Neural cell (in vitro differentiated cells): ENCODE measurements around the gene PCCA. TPM values are rescaled to one million over a fixed set of nuclear protein-coding genes. Genes with fewer than 3 reads are reported as not detected.

Experiments
- H2AFZ ChIP-seq: fragments of 200-600, 300-800 bp; sonication (generic), shearing (Covaris generic); 2 replicates; pipeline ENCODE4 v1.6.0; 2014; ENCODE audit warnings: low read depth, mild to moderate bottlenecking, antibody characterized with exemption, low read length, moderate library complexity
- H3F3A ChIP-seq: fragments of 200-600 bp; shearing (Covaris generic); 2 replicates; pipeline ENCODE4 v1.6.1; 2016; ENCODE audit warnings: mild to moderate bottlenecking, moderate library complexity, mixed read lengths, antibody characterized with exemption, low read length; ENCODE audit not compliant: insufficient read depth, poor library complexity, severe bottlenecking
- H3K27ac ChIP-seq: fragments of 200-600, 300-800 bp; sonication (generic), shearing (Covaris generic); 2 replicates; pipeline ENCODE4 v1.5.1; 2014; ENCODE audit warnings: mild to moderate bottlenecking, low read length, moderate library complexity
- H3K27me3 ChIP-seq: fragments of 300-800, 200-600 bp; sonication (generic), shearing (Covaris generic); 2 replicates; pipeline ENCODE4 v1.6.0; 2014; ENCODE audit warnings: mild to moderate bottlenecking, low read depth, low read length, moderate library complexity; ENCODE audit not compliant: insufficient read depth
- H3K36me3 ChIP-seq: fragments of 300-800, 200-600 bp; sonication (generic), shearing (Covaris generic); 2 replicates; pipeline ENCODE4 v1.5.1; 2014; ENCODE audit warnings: mild to moderate bottlenecking, antibody characterized with exemption, low read length, moderate library complexity; ENCODE audit not compliant: insufficient read depth
- H3K4me2 ChIP-seq: fragments of 300-800, 200-600 bp; sonication (generic), shearing (Covaris generic); 2 replicates; pipeline ENCODE4 v1.6.0; 2014; ENCODE audit warnings: mild to moderate bottlenecking, low read length
- H3K4me3 ChIP-seq: fragments of 300-800, 200-600 bp; sonication (generic), shearing (Covaris generic); 2 replicates; pipeline ENCODE4 v1.5.1; 2014; ENCODE audit warnings: mild to moderate bottlenecking, low read length, moderate library complexity
- H3K79me2 ChIP-seq: fragments of 200-600 bp; shearing (Covaris generic); replicated peaks from 2 replicates; pipeline ENCODE4 v1.6.0; 2014; ENCODE audit warnings: mild to moderate bottlenecking, low read length, moderate library complexity; ENCODE audit not compliant: insufficient read depth
- H3K9ac ChIP-seq: fragments of 300-800, 200-600 bp; sonication (generic), shearing (Covaris generic); 2 replicates; pipeline ENCODE4 v1.6.1; 2016; ENCODE audit warnings: mild to moderate bottlenecking, low read length, mixed read lengths
- H3K9me2 ChIP-seq: fragments of 200-600 bp; shearing (Covaris generic); 2 replicates; pipeline ENCODE4 v1.6.1; 2016; ENCODE audit warnings: mild to moderate bottlenecking, low read length, mixed read lengths; ENCODE audit not compliant: insufficient read depth
- H3K9me3 ChIP-seq: fragments of 200-600, 300-800 bp; sonication (generic), shearing (Covaris generic); 2 replicates; pipeline ENCODE4 v1.6.1; 2016; ENCODE audit warnings: mild to moderate bottlenecking, mixed run types, low read length, moderate library complexity, mixed read lengths
- H4K20me1 ChIP-seq: fragments of 200-600 bp; shearing (Covaris generic); 2 replicates; pipeline ENCODE4 v1.6.1; 2016; ENCODE audit warnings: mild to moderate bottlenecking, mixed run types; ENCODE audit not compliant: insufficient read depth
- EP300 ChIP-seq: fragments of 450-650 bp; conservative IDR thresholded peaks from 2 replicates; pipeline ENCODE4 v1.6.1; 2014; ENCODE audit warnings: antibody characterized with exemption, mild to moderate bottlenecking, moderate library complexity; ENCODE audit not compliant: poor library complexity, severe bottlenecking
- EZH2 ChIP-seq: fragments of 200-600, 300-800 bp; shearing (Covaris generic), sonication (generic); IDR thresholded peaks from 2 replicates; pipeline ENCODE4 v1.6.1; 2014; ENCODE audit warnings: antibody characterized with exemption, low read length, borderline replicate concordance, mild to moderate bottlenecking; ENCODE audit not compliant: insufficient read depth, poor library complexity, severe bottlenecking
- POLR2AphosphoS5 ChIP-seq: IDR thresholded peaks from 2 replicates; pipeline ENCODE4 v1.6.1; 2012
- RAD21 ChIP-seq: fragments of 450-650 bp; conservative IDR thresholded peaks from 2 replicates; pipeline ENCODE4 v1.6.1; 2014; ENCODE audit warnings: antibody characterized with exemption, mild to moderate bottlenecking, moderate library complexity
- SMC3 ChIP-seq: fragments of 450-650 bp; conservative IDR thresholded peaks from 2 replicates; pipeline ENCODE4 v1.6.1; 2014; ENCODE audit warnings: antibody characterized with exemption, mild to moderate bottlenecking, moderate library complexity; ENCODE audit not compliant: poor library complexity
- polyA plus RNA-seq: library from polyadenylated mRNA; depleted of rRNA; stranded (reverse); fragments of >200 nt; gene quantifications from 2 replicates; pipeline ENCODE4 v1.2.3, GENCODE V29; 2014
- TF ChIP-seq, protein P1 (sequence below): IDR thresholded peaks from 2 replicates; pipeline ENCODE4 v1.6.1; 2012; ENCODE audit warnings: borderline replicate concordance

Gene PCCA
- polyA plus RNA-seq, 1 donor from 2014 or later: 17.0 TPM

DNA sequence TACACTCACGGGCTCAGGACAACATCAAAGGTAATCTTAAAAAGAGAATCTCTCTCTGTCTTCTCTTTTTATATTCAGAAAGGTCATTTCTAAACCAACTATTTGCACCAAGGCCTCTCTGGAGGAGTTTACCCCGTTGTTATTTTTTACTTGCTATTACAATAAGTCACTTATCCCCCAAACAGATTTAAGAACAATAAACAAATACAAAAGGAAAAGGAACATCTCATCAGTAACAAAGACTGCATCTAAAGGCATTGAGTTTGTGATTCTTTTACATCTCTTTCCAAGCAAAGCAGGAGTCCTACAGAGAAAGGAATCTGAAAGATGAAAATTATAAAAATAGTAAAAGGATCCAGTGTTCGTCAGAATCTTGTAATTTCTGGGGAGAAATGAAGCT, 424.3 kb downstream of the PCCA start:
- H3F3A ChIP-seq: peaks cover 3% of the 10 kb centered on the region
- H3K4me3 ChIP-seq: no peak overlapping the region
- TF ChIP-seq, protein P1, sequence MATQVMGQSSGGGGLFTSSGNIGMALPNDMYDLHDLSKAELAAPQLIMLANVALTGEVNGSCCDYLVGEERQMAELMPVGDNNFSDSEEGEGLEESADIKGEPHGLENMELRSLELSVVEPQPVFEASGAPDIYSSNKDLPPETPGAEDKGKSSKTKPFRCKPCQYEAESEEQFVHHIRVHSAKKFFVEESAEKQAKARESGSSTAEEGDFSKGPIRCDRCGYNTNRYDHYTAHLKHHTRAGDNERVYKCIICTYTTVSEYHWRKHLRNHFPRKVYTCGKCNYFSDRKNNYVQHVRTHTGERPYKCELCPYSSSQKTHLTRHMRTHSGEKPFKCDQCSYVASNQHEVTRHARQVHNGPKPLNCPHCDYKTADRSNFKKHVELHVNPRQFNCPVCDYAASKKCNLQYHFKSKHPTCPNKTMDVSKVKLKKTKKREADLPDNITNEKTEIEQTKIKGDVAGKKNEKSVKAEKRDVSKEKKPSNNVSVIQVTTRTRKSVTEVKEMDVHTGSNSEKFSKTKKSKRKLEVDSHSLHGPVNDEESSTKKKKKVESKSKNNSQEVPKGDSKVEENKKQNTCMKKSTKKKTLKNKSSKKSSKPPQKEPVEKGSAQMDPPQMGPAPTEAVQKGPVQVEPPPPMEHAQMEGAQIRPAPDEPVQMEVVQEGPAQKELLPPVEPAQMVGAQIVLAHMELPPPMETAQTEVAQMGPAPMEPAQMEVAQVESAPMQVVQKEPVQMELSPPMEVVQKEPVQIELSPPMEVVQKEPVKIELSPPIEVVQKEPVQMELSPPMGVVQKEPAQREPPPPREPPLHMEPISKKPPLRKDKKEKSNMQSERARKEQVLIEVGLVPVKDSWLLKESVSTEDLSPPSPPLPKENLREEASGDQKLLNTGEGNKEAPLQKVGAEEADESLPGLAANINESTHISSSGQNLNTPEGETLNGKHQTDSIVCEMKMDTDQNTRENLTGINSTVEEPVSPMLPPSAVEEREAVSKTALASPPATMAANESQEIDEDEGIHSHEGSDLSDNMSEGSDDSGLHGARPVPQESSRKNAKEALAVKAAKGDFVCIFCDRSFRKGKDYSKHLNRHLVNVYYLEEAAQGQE: no peak
- TF ChIP-seq POLR2AphosphoS5 (no peak), RAD21 (no peak)
- H2AFZ ChIP-seq: no peak overlapping the region
- H3K27ac ChIP-seq: no peak overlapping the region
- H3K79me2 ChIP-seq: peaks cover 4% of the 10 kb centered on the region
- H3K36me3 ChIP-seq: no peaks in the 10 kb centered on the region
- H3K4me2 ChIP-seq: no peak overlapping the region
- H3K9me3 ChIP-seq: no peaks in the 10 kb centered on the region
- no peaks in the 10 kb centered on the region for H3K9me2 ChIP-seq
- no peaks in the 10 kb centered on the region for H3K27me3 ChIP-seq
- H4K20me1 ChIP-seq: no peaks in the 10 kb centered on the region
- H3K9ac ChIP-seq: no peak overlapping the region

DNA sequence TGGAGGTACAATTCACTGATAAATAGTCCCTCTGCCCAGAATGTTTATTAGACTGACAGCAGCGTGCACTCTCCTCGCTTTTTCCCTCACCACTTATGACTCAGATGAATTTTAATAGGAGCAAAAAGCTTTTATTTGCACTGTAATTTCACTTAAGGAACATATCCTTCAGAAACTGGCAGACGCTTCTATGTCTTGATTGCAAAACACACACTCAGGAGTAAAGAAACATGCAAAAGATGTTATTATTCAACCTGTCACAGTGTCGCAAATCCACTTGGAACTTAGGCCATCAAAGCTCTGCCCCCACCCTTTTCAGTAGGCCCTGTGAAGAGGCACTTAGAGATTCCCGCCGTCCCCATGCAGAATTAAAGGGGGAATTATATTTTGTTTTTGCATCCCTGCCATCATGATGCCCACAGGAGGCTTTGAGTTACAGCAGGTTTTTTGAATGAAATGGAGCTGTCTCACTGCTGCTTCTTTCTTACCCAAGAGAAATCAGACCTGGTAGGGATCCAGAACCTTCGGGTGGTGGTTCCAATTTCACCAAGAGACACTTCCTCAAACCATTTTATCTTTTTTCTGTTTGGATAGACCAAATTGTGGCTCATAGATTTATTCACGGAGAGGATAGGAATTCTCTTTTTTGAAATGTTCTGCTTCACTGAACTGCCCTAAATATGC, 425.2 kb downstream of the PCCA start:
- Histone ChIP-seq H3K4me3 (peak overlapping the region; percentile 20), H3K27ac (no peak overlapping the region), H3K9me3 (no peaks in the 10 kb centered on the region), H3K4me2 (no peak overlapping the region), H4K20me1 (no peaks in the 10 kb centered on the region), H3K36me3 (no peaks in the 10 kb centered on the region), H2AFZ (no peak overlapping the region), H3F3A (peaks cover 1% of the 10 kb centered on the region), H3K9ac (peak overlapping the region; percentile 13), H3K79me2 (peaks cover 4% of the 10 kb centered on the region), H3K27me3 (no peaks in the 10 kb centered on the region), H3K9me2 (no peaks in the 10 kb centered on the region)
- no peak for TF ChIP-seq RAD21
- TF ChIP-seq SMC3: no peak
- peak; percentile 51 for TF ChIP-seq POLR2AphosphoS5
- TF ChIP-seq EP300: peak; percentile 65
- TF ChIP-seq, protein P1: no peak
- TF ChIP-seq EZH2: no peak
